Loucy (cell line): ENCODE results near the gene IFNGR1.

Experiments used
- H2AFZ ChIP-seq: fragments of 200-600 bp; sonication (generic); 2 replicates; pipeline ENCODE4 v1.6.0; 2016; ENCODE audit warnings: antibody characterized with exemption, mild to moderate bottlenecking, low read length, moderate library complexity
- H3F3A ChIP-seq: fragments of 200-600 bp; 2 replicates; pipeline ENCODE4 v1.6.0; 2016; ENCODE audit warnings: antibody characterized with exemption, low read depth, mild to moderate bottlenecking
- H3K27me3 ChIP-seq: fragments of 200-600 bp; sonication (generic); 2 replicates; pipeline ENCODE4 v1.6.1; 2014; ENCODE audit warnings: low read length, mild to moderate bottlenecking; ENCODE audit not compliant: insufficient read depth, poor library complexity, severe bottlenecking
- H3K36me3 ChIP-seq: fragments of 200-600 bp; sonication (generic); 2 replicates; pipeline ENCODE4 v1.6.1; 2016; ENCODE audit warnings: low read length; ENCODE audit not compliant: insufficient read depth
- H3K4me1 ChIP-seq: fragments of 200-600 bp; sonication (generic); 2 replicates; pipeline ENCODE4 v1.5.1; 2014; ENCODE audit warnings: low read length, mild to moderate bottlenecking; ENCODE audit not compliant: insufficient read depth, poor library complexity, severe bottlenecking
- H3K4me2 ChIP-seq: fragments of 200-600 bp; sonication (generic); 2 replicates; pipeline ENCODE4 v1.6.0; 2014; ENCODE audit warnings: antibody characterized with exemption, low read length, low read depth, mild to moderate bottlenecking; ENCODE audit not compliant: poor library complexity, severe bottlenecking
- H3K4me3 ChIP-seq: fragments of 200-600 bp; sonication (generic); 2 replicates; pipeline ENCODE4 v1.5.1; 2014; ENCODE audit warnings: low read length, mild to moderate bottlenecking, mixed read lengths; ENCODE audit not compliant: poor library complexity, severe bottlenecking
- H3K79me2 ChIP-seq: fragments of 200-600 bp; sonication (generic); 2 replicates; pipeline ENCODE4 v1.6.1; 2014; ENCODE audit warnings: low read length; ENCODE audit not compliant: insufficient read depth
- H3K9ac ChIP-seq: fragments of 200-600 bp; sonication (generic); 2 replicates; pipeline ENCODE4 v1.6.0; 2014; ENCODE audit warnings: mild to moderate bottlenecking, low read depth, low read length, moderate library complexity; ENCODE audit not compliant: poor library complexity, severe bottlenecking
- H3K9me2 ChIP-seq: fragments of 200-600 bp; sonication (generic); replicated peaks from 2 replicates; pipeline ENCODE4 v1.6.1; 2016; ENCODE audit warnings: low read depth, low read length, mixed read lengths
- H3K9me3 ChIP-seq: fragments of 200-600 bp; sonication (generic); 2 replicates; pipeline ENCODE4 v1.6.1; 2014; ENCODE audit warnings: mild to moderate bottlenecking, antibody characterized with exemption, low read length, low read depth; ENCODE audit not compliant: insufficient read depth
- H4K20me1 ChIP-seq: fragments of 200-600 bp; sonication (generic); 2 replicates; pipeline ENCODE4 v1.6.0; 2014; ENCODE audit warnings: antibody characterized with exemption, low read length, mild to moderate bottlenecking; ENCODE audit not compliant: insufficient read depth, poor library complexity, severe bottlenecking
- CTCF ChIP-seq: fragments of 200-600 bp; sonication (generic); conservative IDR thresholded peaks from 2 replicates; pipeline ENCODE4 v1.5.1; 2014; ENCODE audit warnings: mild to moderate bottlenecking, antibody characterized with exemption, low read length
- EZH2phosphoT487 ChIP-seq: fragments of 200-600 bp; IDR thresholded peaks from 2 replicates; pipeline ENCODE4 v1.6.1; 2018; ENCODE audit warnings: antibody characterized with exemption, mild to moderate bottlenecking, moderate library complexity, borderline replicate concordance

The IFNGR1 gene

GRCh38 chr6:137163732-137164318 is 55.4 kb downstream of the IFNGR1 start:
- H3K79me2 ChIP-seq: no peaks in the 10 kb centered on the region
- no peaks in the 10 kb centered on the region for H3F3A ChIP-seq
- H3K9ac ChIP-seq: no peak overlapping the region
- peaks cover 17% of the 10 kb centered on the region for H3K4me1 ChIP-seq
- H3K36me3 ChIP-seq: no peaks in the 10 kb centered on the region
- H3K9me2 ChIP-seq: no peaks in the 10 kb centered on the region
- no peaks in the 10 kb centered on the region for H4K20me1 ChIP-seq
- H2AFZ ChIP-seq: no peak overlapping the region
- no peak overlapping the region for H3K4me3 ChIP-seq
- TF ChIP-seq CTCF: no peak
- no peak for TF ChIP-seq EZH2phosphoT487
- no peaks in the 10 kb centered on the region for H3K27me3 ChIP-seq
- H3K9me3 ChIP-seq: peaks cover 9% of the 10 kb centered on the region; the same call in 1 of the 2 replicates
- H3K4me2 ChIP-seq: no peak overlapping the region

GRCh38 chr6:137162692-137163306 is 56.4 kb downstream of the IFNGR1 start:
- H2AFZ ChIP-seq: no peak overlapping the region
- H3K36me3 ChIP-seq: no peaks in the 10 kb centered on the region
- H3K9me3 ChIP-seq: peaks cover 9% of the 10 kb centered on the region; the same call in 1 of the 2 replicates
- H3K79me2 ChIP-seq: no peaks in the 10 kb centered on the region
- H3K4me3 ChIP-seq: no peak overlapping the region
- H3K4me2 ChIP-seq: no peak overlapping the region
- peaks cover 17% of the 10 kb centered on the region for H3K4me1 ChIP-seq
- TF ChIP-seq EZH2phosphoT487: no peak
- TF ChIP-seq CTCF: no peak
- no peaks in the 10 kb centered on the region for H3F3A ChIP-seq
- H4K20me1 ChIP-seq: no peaks in the 10 kb centered on the region
- no peak overlapping the region for H3K9ac ChIP-seq
- H3K27me3 ChIP-seq: no peaks in the 10 kb centered on the region
- no peaks in the 10 kb centered on the region for H3K9me2 ChIP-seq

GRCh38 chr6:137161949-137162348 is 57.2 kb downstream of the IFNGR1 start:
- H3K36me3 ChIP-seq: no peaks in the 10 kb centered on the region
- no peak overlapping the region for H3K9ac ChIP-seq
- peaks cover 18% of the 10 kb centered on the region for H3K4me1 ChIP-seq
- no peaks in the 10 kb centered on the region for H3K9me2 ChIP-seq
- H3K9me3 ChIP-seq: peaks cover 9% of the 10 kb centered on the region; the same call in 1 of the 2 replicates
- no peaks in the 10 kb centered on the region for H3K79me2 ChIP-seq
- H3K4me2 ChIP-seq: no peak overlapping the region
- no peaks in the 10 kb centered on the region for H4K20me1 ChIP-seq
- H2AFZ ChIP-seq: no peak overlapping the region
- H3F3A ChIP-seq: no peaks in the 10 kb centered on the region
- H3K27me3 ChIP-seq: no peaks in the 10 kb centered on the region
- TF ChIP-seq CTCF (no peak), EZH2phosphoT487 (no peak)
- no peak overlapping the region for H3K4me3 ChIP-seq
